K562 (cell line): ENCODE measurements around the gene TMEM117. TPM values are rescaled to one million over a fixed set of nuclear protein-coding genes. Genes with fewer than 3 reads are reported as not detected.

Experiments
- ELF2 ChIP-seq: fragments of 250-450 bp; sonication (Bioruptor Pico); IDR thresholded peaks from 2 replicates; pipeline ENCODE4 v1.5.0; 2021; ENCODE audit warnings: mild to moderate bottlenecking
- MLLT1 ChIP-seq, 2 experiments: fragments of 450-650 bp; IDR thresholded peaks; 2 replicates each; pipeline ENCODE4 v1.6.1; 2016
- PHF20 ChIP-seq: fragments of 450-650 bp; IDR thresholded peaks from 2 replicates; pipeline ENCODE4 v1.6.1; 2018; ENCODE audit not compliant: partially characterized antibody
- RBFOX2 ChIP-seq: fragments of 200-400 bp; formaldehyde crosslinking; IDR thresholded peaks from 2 replicates; pipeline ENCODE4 v1.6.1; 2017; ENCODE audit warnings: low read depth, mild to moderate bottlenecking, low read length, moderate library complexity
- TAF7 ChIP-seq: fragments of 450-650 bp; IDR thresholded peaks from 2 replicates; pipeline ENCODE4 v1.6.1; 2016; ENCODE audit warnings: missing genetic modification characterization, missing compliant biosample characterization
- ZBTB40 ChIP-seq, 2 experiments: fragments of 450-650 bp in 1 of 2; sonication (generic) in 1 of 2; formaldehyde crosslinking in 1 of 2; IDR thresholded peaks; 2 replicates each; pipeline versions ENCODE4 v1.7.1 to v1.9.0; 2016 to 2022; ENCODE audit warnings: inconsistent platforms in 1 of 2, mild to moderate bottlenecking in 1 of 2, missing genetic modification reagents in 1 of 2
- ZBTB49 ChIP-seq: sonication (generic); formaldehyde crosslinking; IDR thresholded peaks from 2 replicates; pipeline ENCODE4 v1.8.0; 2022; ENCODE audit warnings: missing genetic modification reagents, mild to moderate bottlenecking, borderline replicate concordance
- ZNF143 ChIP-seq: sonication (generic); formaldehyde crosslinking; IDR thresholded peaks from 2 replicates; pipeline ENCODE4 v1.9.0; 2022; ENCODE audit warnings: mild to moderate bottlenecking, missing genetic modification reagents
- ZNF507 ChIP-seq: conservative IDR thresholded peaks from 2 replicates; pipeline ENCODE4 v1.6.1; 2017; ENCODE audit warnings: missing genetic modification characterization, missing compliant biosample characterization
- ZNF655 ChIP-seq: fragments of 250-450 bp; sonication (Bioruptor Pico); IDR thresholded peaks from 2 replicates; pipeline ENCODE4 v1.5.0; 2021
- polyA plus RNA-seq, 8 experiments: library from polyadenylated mRNA; depleted of rRNA in 4 of 8; stranded (reverse) in 5 of 8; unstranded in 3 of 8; fragments of >200 nt; fragmentation: Nextera tagmentation in 2 of 8; fragmentation: Illumina TruSeq in 1 of 8; extraction: Ambion mirVana in 2 of 8; extraction: Trizol in 1 of 8; gene quantifications; 2 replicates each; pipeline versions ENCODE4 v1.2.1 to v1.2.3, GENCODE V29; 2011 to 2014; ENCODE audit warnings: inconsistent platforms in 1 of 8, missing spikeins in 1 of 8
- total RNA-seq, 7 experiments: library from RNA; depleted of rRNA in 6 of 7; stranded (reverse); fragments of >200 nt in 6 of 7; fragmentation: Illumina TruSeq in 2 of 7; extraction: Trizol in 2 of 7; gene quantifications; 2 replicates each; pipeline versions ENCODE4 v1.2.1 to v1.2.3, GENCODE V29; 2011 to 2021; ENCODE audit warnings: low replicate concordance in 1 of 7

The TMEM117 gene
- total and polyA plus RNA-seq, 9 of the 15 experiments (the other 6 are each of a cell fraction or from before 2014, with no cell fraction given), result 0.31 to 2.8 (median 1.0) TPM

GRCh38 chr12:43805860-43806736 lies 29.8 kb upstream of the TMEM117 start, which contains the start of gene TWF1 (continued):
- no peak for TF ChIP-seq ZNF143
- TF ChIP-seq RBFOX2, result peak; percentile 97
- TF ChIP-seq ZBTB40 (IDR thresholded peaks at IDR 0.05), result 0 out of 2 replicates have a peak, but pooled peaks have one; percentile 39
- no peak for TF ChIP-seq ZBTB40 (CRISPR knock-in tag; IDR thresholded peaks at IDR 0.05)
- no peak for TF ChIP-seq ZNF655 (CRISPR knock-in tag)
- peak; percentile 92 for TF ChIP-seq PHF20
- peak; percentile 64 for TF ChIP-seq TAF7 (tag)
- TF ChIP-seq ZNF507 (tag), result no peak
- TF ChIP-seq ELF2 (CRISPR knock-in tag), result peak; percentile 83; the same call in 1 of the 2 replicates
- TF ChIP-seq MLLT1 (IDR thresholded peaks at IDR 0.05), result 0 out of 4 replicates have a peak, but pooled peaks have one; percentile 15 to 16
- no peak for TF ChIP-seq ZBTB49 (CRISPR knock-in tag)
